ENCODE measurements around the gene MED13L.

GRCh38 chr12:116060764-116061163 is 216.7 kb downstream of the MED13L start:
- TF ChIP-seq CTCF (IDR thresholded peaks at IDR 0.05) = no peak
- no peak for TF ChIP-seq POLR2A (IDR thresholded peaks at IDR 0.05)
